OCI-LY3 (cell line): Measurements from ENCODE around the gene SLC24A4.

Experiments
- H2AFZ ChIP-seq: fragments of 200-600, 300-600 bp; shearing (Covaris generic); 2 replicates; pipeline ENCODE4 v1.6.0; 2014; ENCODE audit warnings: antibody characterized with exemption, low read depth, low read length
- H3K27ac ChIP-seq: fragments of 200-600, 300-600 bp; sonication (generic); 2 replicates; pipeline ENCODE4 v1.5.1; 2014; ENCODE audit warnings: mild to moderate bottlenecking, low read length, moderate library complexity, mixed read lengths
- H3K27me3 ChIP-seq: fragments of 200-600, 300-600 bp; sonication (generic); 2 replicates; pipeline ENCODE4 v1.6.1; 2014; ENCODE audit warnings: low read depth, low read length, mixed read lengths
- H3K36me3 ChIP-seq: fragments of 200-600, 300-600 bp; sonication (generic); replicated peaks from 2 replicates; pipeline ENCODE3; 2014; ENCODE audit warnings: low read depth, low read length, mixed read lengths
- H3K4me1 ChIP-seq: fragments of 300-600, 200-600 bp; sonication (generic); 2 replicates; pipeline ENCODE4 v1.6.1; 2014; ENCODE audit warnings: low read length, mixed read lengths
- H3K4me2 ChIP-seq: fragments of 200-600, 300-600 bp; sonication (generic); 2 replicates; pipeline ENCODE4 v1.6.1; 2014; ENCODE audit warnings: low read length, mixed read lengths
- H3K4me3 ChIP-seq: fragments of 300-600, 200-600 bp; sonication (generic); 2 replicates; pipeline ENCODE4 v1.5.1; 2014; ENCODE audit warnings: antibody characterized with exemption, mild to moderate bottlenecking, low read length, moderate library complexity
- H3K79me2 ChIP-seq: fragments of 300-600, 200-600 bp; shearing (Covaris generic); 2 replicates; pipeline ENCODE4 v1.6.1; 2014; ENCODE audit warnings: mild to moderate bottlenecking, low read length, mixed read lengths
- H3K9ac ChIP-seq: fragments of 300-600, 200-600 bp; shearing (Covaris generic); 2 replicates; pipeline ENCODE4 v1.6.0; 2014; ENCODE audit warnings: mild to moderate bottlenecking, low read length, moderate library complexity
- H3K9me3 ChIP-seq: fragments of 200-600, 300-600 bp; shearing (Covaris generic); 2 replicates; pipeline ENCODE4 v1.6.1; 2014; ENCODE audit warnings: low read length, mixed read lengths; ENCODE audit not compliant: insufficient read depth
- H4K20me1 ChIP-seq: fragments of 200-600, 300-600 bp; sonication (generic); 2 replicates; pipeline ENCODE4 v1.6.1; 2016; ENCODE audit warnings: low read length, mixed read lengths; ENCODE audit not compliant: insufficient read depth
- CTCF ChIP-seq: fragments of 200-600, 300-600 bp; sonication (generic); IDR thresholded peaks from 2 replicates; pipeline ENCODE4 v1.5.1; 2014; ENCODE audit warnings: antibody characterized with exemption, low read length, low read depth
- EZH2phosphoT487 ChIP-seq: fragments of 200-600 bp; shearing (Covaris generic); IDR thresholded peaks from 2 replicates; pipeline ENCODE4 v1.6.1; 2018; ENCODE audit warnings: antibody characterized with exemption, mixed run types, low read depth

Gene SLC24A4

DNA sequence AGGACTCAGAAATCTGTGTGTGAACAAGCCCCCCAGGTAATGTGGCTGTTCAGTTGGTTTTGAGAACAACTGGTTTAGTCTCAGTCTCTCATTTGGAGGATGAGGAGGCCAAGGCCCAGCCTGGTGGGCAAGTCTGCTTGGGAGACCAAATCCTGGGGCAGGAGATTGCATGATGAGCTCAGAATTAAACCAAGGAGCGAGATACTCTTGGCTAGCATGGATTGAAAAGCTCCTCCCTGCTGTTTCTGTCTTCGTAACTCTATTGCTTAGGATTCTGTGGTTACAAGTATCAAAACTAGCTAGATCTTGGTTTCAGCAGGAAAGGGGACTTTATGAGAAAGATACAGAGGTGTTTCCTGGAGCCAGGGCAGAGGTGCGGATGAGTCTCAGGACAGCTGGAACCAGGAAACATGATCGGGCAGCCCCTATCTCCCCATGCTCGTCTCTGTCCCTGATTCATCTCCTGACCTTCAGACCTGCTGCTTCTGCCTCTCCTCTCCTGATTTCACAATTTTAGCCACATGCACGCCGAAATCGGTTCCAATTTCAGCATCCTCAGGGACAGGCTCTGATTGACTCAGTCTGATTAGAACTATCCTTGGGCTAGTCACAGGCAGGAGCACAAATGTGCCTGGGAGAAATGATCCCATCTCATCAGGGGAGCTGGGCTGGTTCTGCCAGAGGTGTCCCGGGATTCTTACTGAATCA, 150.4 kb downstream of the SLC24A4 start:
- no peak overlapping the region for H3K4me3 ChIP-seq
- no peak overlapping the region for H3K27ac ChIP-seq
- no peaks in the 10 kb centered on the region for H3K79me2 ChIP-seq
- no peaks in the 10 kb centered on the region for H3K36me3 ChIP-seq
- H3K4me2 ChIP-seq = no peak overlapping the region
- H2AFZ ChIP-seq = no peak overlapping the region
- peaks cover 12% of the 10 kb centered on the region for H3K27me3 ChIP-seq
- no peaks in the 10 kb centered on the region for H4K20me1 ChIP-seq
- no peak overlapping the region for H3K9ac ChIP-seq
- H3K4me1 ChIP-seq = no peaks in the 10 kb centered on the region
- TF ChIP-seq EZH2phosphoT487 (no peak), CTCF (no peak)
- no peaks in the 10 kb centered on the region for H3K9me3 ChIP-seq

- Histone ChIP-seq H3K4me3 (no peak overlapping the region), H3K27ac (no peak overlapping the region), H3K27me3 (peaks cover 17% of the 10 kb centered on the region), H3K36me3 (no peaks in the 10 kb centered on the region), H3K79me2 (no peaks in the 10 kb centered on the region), H2AFZ (no peak overlapping the region), H3K4me1 (no peaks in the 10 kb centered on the region), H3K9ac (no peak overlapping the region), H4K20me1 (no peaks in the 10 kb centered on the region), H3K4me2 (no peak overlapping the region), H3K9me3 (no peaks in the 10 kb centered on the region)
- TF ChIP-seq CTCF = no peak
- TF ChIP-seq EZH2phosphoT487 = no peak
Observed at GRCh38 chr14:92473969-92474535, 151.1 kb downstream of the SLC24A4 start.

DNA sequence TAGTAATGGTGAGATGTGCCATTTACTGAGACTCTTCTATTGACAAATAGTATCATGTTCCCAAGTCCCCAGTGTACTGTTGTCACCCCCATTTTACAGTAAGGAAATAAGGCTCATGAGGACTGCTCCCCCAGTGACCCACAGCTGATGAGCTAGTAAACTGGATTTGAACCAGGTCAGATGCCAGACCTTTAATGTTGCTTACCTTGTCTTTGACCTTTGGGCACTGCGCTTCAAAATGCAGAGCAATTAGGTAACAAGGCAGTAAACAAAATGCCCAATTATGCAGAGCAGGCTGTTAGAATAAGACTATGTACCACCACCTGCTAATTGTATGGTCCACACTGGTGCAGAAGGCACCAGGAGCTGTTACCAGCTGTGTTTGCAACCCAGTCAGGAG, 152.1 kb downstream of the SLC24A4 start:
- Histone ChIP-seq H3K4me3 (no peak overlapping the region), H3K4me2 (no peak overlapping the region), H3K27ac (no peak overlapping the region), H3K27me3 (peaks cover 23% of the 10 kb centered on the region), H3K4me1 (no peaks in the 10 kb centered on the region), H2AFZ (no peak overlapping the region), H3K36me3 (no peaks in the 10 kb centered on the region), H3K79me2 (no peaks in the 10 kb centered on the region), H3K9ac (no peak overlapping the region), H3K9me3 (no peaks in the 10 kb centered on the region), H4K20me1 (no peaks in the 10 kb centered on the region)
- TF ChIP-seq EZH2phosphoT487 (no peak), CTCF (no peak)

DNA sequence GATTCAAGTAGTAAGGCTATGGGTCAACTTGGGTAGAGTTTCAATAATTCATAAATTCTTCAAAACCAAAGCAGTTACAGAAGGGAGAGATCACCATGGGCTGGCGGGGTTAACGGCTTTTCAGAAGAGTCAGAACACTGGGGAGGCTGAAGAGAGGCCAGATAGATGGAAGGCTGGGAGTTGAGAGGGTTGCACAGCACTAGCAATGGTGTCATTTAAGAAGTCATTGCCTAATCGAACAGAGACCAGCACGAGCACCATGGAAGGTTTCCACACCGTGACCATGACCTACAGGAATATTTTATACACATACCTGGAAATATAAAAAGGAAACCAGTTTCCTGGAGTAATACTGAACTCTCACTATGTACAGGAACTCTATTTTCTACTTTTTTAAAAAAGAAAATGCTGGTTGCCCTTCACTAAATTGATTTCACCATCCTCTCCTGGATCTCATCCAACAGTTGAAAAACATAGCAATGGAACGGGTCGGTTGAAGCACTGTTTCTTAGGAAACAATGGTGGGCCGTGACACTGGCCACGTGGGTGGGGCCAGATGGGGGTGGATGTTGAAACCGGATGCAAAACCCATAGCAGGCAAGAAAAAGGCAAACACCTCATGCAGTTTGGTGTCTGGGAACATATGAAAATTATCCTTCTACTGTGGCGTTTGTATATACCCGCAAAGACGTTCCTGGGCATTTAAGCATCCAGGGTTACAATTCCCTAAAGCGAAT, 152.7 kb downstream of the SLC24A4 start:
- no peak for TF ChIP-seq CTCF
- TF ChIP-seq EZH2phosphoT487 = no peak
- H4K20me1 ChIP-seq = no peaks in the 10 kb centered on the region
- H3K9ac ChIP-seq = no peak overlapping the region
- no peak overlapping the region for H3K27ac ChIP-seq
- no peak overlapping the region for H3K4me2 ChIP-seq
- no peaks in the 10 kb centered on the region for H3K4me1 ChIP-seq
- no peak overlapping the region for H2AFZ ChIP-seq
- H3K36me3 ChIP-seq = no peaks in the 10 kb centered on the region
- no peak overlapping the region for H3K4me3 ChIP-seq
- H3K79me2 ChIP-seq = no peaks in the 10 kb centered on the region
- H3K27me3 ChIP-seq = peaks cover 24% of the 10 kb centered on the region
- no peaks in the 10 kb centered on the region for H3K9me3 ChIP-seq
